Neural cell (in vitro differentiated cells): Measurements from ENCODE around the gene NRF1. TPM values are rescaled to one million over a fixed set of nuclear protein-coding genes. Genes with fewer than 3 reads are reported as not detected.
"Not testable (repeated sequence)": the region's sequence is repeated elsewhere in the genome, so short reads cannot be mapped to it uniquely, and the experiment has no call there.

ENCODE experiments used
- H2AFZ ChIP-seq: fragments of 200-600, 300-800 bp; sonication (generic), shearing (Covaris generic); 2 replicates; pipeline ENCODE4 v1.6.0; 2014; ENCODE audit warnings: low read depth, mild to moderate bottlenecking, antibody characterized with exemption, low read length, moderate library complexity
- H3F3A ChIP-seq: fragments of 200-600 bp; shearing (Covaris generic); 2 replicates; pipeline ENCODE4 v1.6.1; 2016; ENCODE audit warnings: mild to moderate bottlenecking, moderate library complexity, mixed read lengths, antibody characterized with exemption, low read length; ENCODE audit not compliant: insufficient read depth, poor library complexity, severe bottlenecking
- H3K27ac ChIP-seq: fragments of 200-600, 300-800 bp; sonication (generic), shearing (Covaris generic); 2 replicates; pipeline ENCODE4 v1.5.1; 2014; ENCODE audit warnings: mild to moderate bottlenecking, low read length, moderate library complexity
- H3K27me3 ChIP-seq: fragments of 300-800, 200-600 bp; sonication (generic), shearing (Covaris generic); 2 replicates; pipeline ENCODE4 v1.6.0; 2014; ENCODE audit warnings: mild to moderate bottlenecking, low read depth, low read length, moderate library complexity; ENCODE audit not compliant: insufficient read depth
- H3K36me3 ChIP-seq: fragments of 300-800, 200-600 bp; sonication (generic), shearing (Covaris generic); 2 replicates; pipeline ENCODE4 v1.5.1; 2014; ENCODE audit warnings: mild to moderate bottlenecking, antibody characterized with exemption, low read length, moderate library complexity; ENCODE audit not compliant: insufficient read depth
- H3K4me2 ChIP-seq: fragments of 300-800, 200-600 bp; sonication (generic), shearing (Covaris generic); 2 replicates; pipeline ENCODE4 v1.6.0; 2014; ENCODE audit warnings: mild to moderate bottlenecking, low read length
- H3K4me3 ChIP-seq: fragments of 300-800, 200-600 bp; sonication (generic), shearing (Covaris generic); 2 replicates; pipeline ENCODE4 v1.5.1; 2014; ENCODE audit warnings: mild to moderate bottlenecking, low read length, moderate library complexity
- H3K79me2 ChIP-seq: fragments of 200-600 bp; shearing (Covaris generic); replicated peaks from 2 replicates; pipeline ENCODE4 v1.6.0; 2014; ENCODE audit warnings: mild to moderate bottlenecking, low read length, moderate library complexity; ENCODE audit not compliant: insufficient read depth
- H3K9ac ChIP-seq: fragments of 300-800, 200-600 bp; sonication (generic), shearing (Covaris generic); 2 replicates; pipeline ENCODE4 v1.6.1; 2016; ENCODE audit warnings: mild to moderate bottlenecking, low read length, mixed read lengths
- H3K9me2 ChIP-seq: fragments of 200-600 bp; shearing (Covaris generic); 2 replicates; pipeline ENCODE4 v1.6.1; 2016; ENCODE audit warnings: mild to moderate bottlenecking, low read length, mixed read lengths; ENCODE audit not compliant: insufficient read depth
- H3K9me3 ChIP-seq: fragments of 200-600, 300-800 bp; sonication (generic), shearing (Covaris generic); 2 replicates; pipeline ENCODE4 v1.6.1; 2016; ENCODE audit warnings: mild to moderate bottlenecking, mixed run types, low read length, moderate library complexity, mixed read lengths
- H4K20me1 ChIP-seq: fragments of 200-600 bp; shearing (Covaris generic); 2 replicates; pipeline ENCODE4 v1.6.1; 2016; ENCODE audit warnings: mild to moderate bottlenecking, mixed run types; ENCODE audit not compliant: insufficient read depth
- CTCF ChIP-seq: fragments of 450-650 bp; IDR thresholded peaks from 2 replicates; pipeline ENCODE4 v1.5.1; 2014; ENCODE audit warnings: antibody characterized with exemption, mild to moderate bottlenecking, moderate library complexity; ENCODE audit not compliant: poor library complexity, severe bottlenecking
- EP300 ChIP-seq: fragments of 450-650 bp; conservative IDR thresholded peaks from 2 replicates; pipeline ENCODE4 v1.6.1; 2014; ENCODE audit warnings: antibody characterized with exemption, mild to moderate bottlenecking, moderate library complexity; ENCODE audit not compliant: poor library complexity, severe bottlenecking
- EZH2 ChIP-seq: fragments of 200-600, 300-800 bp; shearing (Covaris generic), sonication (generic); IDR thresholded peaks from 2 replicates; pipeline ENCODE4 v1.6.1; 2014; ENCODE audit warnings: antibody characterized with exemption, low read length, borderline replicate concordance, mild to moderate bottlenecking; ENCODE audit not compliant: insufficient read depth, poor library complexity, severe bottlenecking
- MXI1 ChIP-seq: fragments of 450-650 bp; conservative IDR thresholded peaks from 2 replicates; pipeline ENCODE4 v1.6.1; 2014; ENCODE audit warnings: antibody characterized with exemption, mild to moderate bottlenecking; ENCODE audit not compliant: poor library complexity, severe bottlenecking
- POLR2AphosphoS5 ChIP-seq: IDR thresholded peaks from 2 replicates; pipeline ENCODE4 v1.6.1; 2012
- RAD21 ChIP-seq: fragments of 450-650 bp; conservative IDR thresholded peaks from 2 replicates; pipeline ENCODE4 v1.6.1; 2014; ENCODE audit warnings: antibody characterized with exemption, mild to moderate bottlenecking, moderate library complexity
- REST ChIP-seq: IDR thresholded peaks from 2 replicates; pipeline ENCODE4 v1.6.1; 2012; ENCODE audit warnings: borderline replicate concordance
- SMC3 ChIP-seq: fragments of 450-650 bp; conservative IDR thresholded peaks from 2 replicates; pipeline ENCODE4 v1.6.1; 2014; ENCODE audit warnings: antibody characterized with exemption, mild to moderate bottlenecking, moderate library complexity; ENCODE audit not compliant: poor library complexity
- TAF1 ChIP-seq: IDR thresholded peaks from 2 replicates; pipeline ENCODE4 v1.6.1; 2012; ENCODE audit warnings: low read depth
- polyA plus RNA-seq: library from polyadenylated mRNA; depleted of rRNA; stranded (reverse); fragments of >200 nt; gene quantifications from 2 replicates; pipeline ENCODE4 v1.2.3, GENCODE V29; 2014

The NRF1 gene
- polyA plus RNA-seq, 1 donor from 2014 or later, result 13.2 TPM

GRCh38 chr7:129604021-129604420, 7.5 kb upstream of the NRF1 start:
- not testable (repeated sequence) for H3F3A ChIP-seq, H3K27me3 ChIP-seq, H4K20me1 ChIP-seq, H3K9me2 ChIP-seq, H3K9me3 ChIP-seq, H3K4me2 ChIP-seq, H3K27ac ChIP-seq, H3K4me3 ChIP-seq, H3K79me2 ChIP-seq, H3K9ac ChIP-seq, H2AFZ ChIP-seq, H3K36me3 ChIP-seq

GRCh38 chr7:129604713-129605437, 6.6 kb upstream of the NRF1 start:
- H3K4me3 ChIP-seq, result no peak overlapping the region
- no peaks in the 10 kb centered on the region for H3K9me2 ChIP-seq
- no peak overlapping the region for H3K27ac ChIP-seq
- no peaks in the 10 kb centered on the region for H4K20me1 ChIP-seq
- no peak for TF ChIP-seq MXI1
- TF ChIP-seq POLR2AphosphoS5, result no peak
- TF ChIP-seq CTCF, result no peak
- no peak for TF ChIP-seq SMC3
- no peak for TF ChIP-seq EP300
- TF ChIP-seq EZH2, result no peak
- no peak for TF ChIP-seq RAD21
- TF ChIP-seq TAF1, result no peak
- TF ChIP-seq REST, result no peak
- H3K27me3 ChIP-seq, result no peaks in the 10 kb centered on the region
- no peak overlapping the region for H3K4me2 ChIP-seq
- H3K79me2 ChIP-seq, result peaks cover 1% of the 10 kb centered on the region
- H3K9me3 ChIP-seq, result no peaks in the 10 kb centered on the region
- no peaks in the 10 kb centered on the region for H3K36me3 ChIP-seq
- no peaks in the 10 kb centered on the region for H3F3A ChIP-seq
- H2AFZ ChIP-seq, result no peak overlapping the region
- no peak overlapping the region for H3K9ac ChIP-seq
